Cardiac fibroblast (primary cell): ENCODE data around the gene SYNE2.
"Not testable (repeated sequence)": the region's sequence is repeated elsewhere in the genome, so short reads cannot be mapped to it uniquely, and the experiment has no call there.

Experiments
- DNase-seq, 2 donors: peaks; one replicate each; pipeline versions ENCODE4 v3.0.0 to v3.0.0-alpha.2; 2010; ENCODE audit warnings: low read depth in 2 of 2
- H3K4me3 ChIP-seq, 2 donors: replicated peaks in 1 of 2; 1 replicate in 1 of 2; 2 replicates in 1 of 2; pipeline ENCODE4 v1.5.1; 2011; ENCODE audit warnings: low read depth in 2 of 2, low read length in 2 of 2, mild to moderate bottlenecking in 2 of 2, moderate library complexity in 1 of 2
- CTCF ChIP-seq: IDR thresholded peaks from one replicate; pipeline ENCODE4 v1.5.1; 2011; ENCODE audit warnings: low read depth, mild to moderate bottlenecking, low read length, inconsistent platforms

Gene SYNE2

GRCh38 chr14:63863004-63863403 lies 10.2 kb downstream of the SYNE2 start:
- no peak for TF ChIP-seq CTCF
- no peak overlapping the region for H3K4me3 ChIP-seq
- no peak for DNase-seq

GRCh38 chr14:63864775-63865174 lies 12.0 kb downstream of the SYNE2 start:
- not testable (repeated sequence) for DNase-seq, H3K4me3 ChIP-seq

GRCh38 chr14:63867933-63868921 lies 15.4 kb downstream of the SYNE2 start:
- DNase-seq = peak in 1 of 2 donors; percentile 53
- TF ChIP-seq CTCF = no peak
- no peak overlapping the region for H3K4me3 ChIP-seq

GRCh38 chr14:63869940-63870752 lies 17.3 kb downstream of the SYNE2 start:
- not testable (repeated sequence) for DNase-seq, H3K4me3 ChIP-seq

- not testable (repeated sequence) for H3K4me3 ChIP-seq, DNase-seq
Observed at GRCh38 chr14:63870753-63871037, 17.9 kb downstream of the SYNE2 start.

- DNase-seq = no peak
- TF ChIP-seq CTCF = no peak
- no peak overlapping the region for H3K4me3 ChIP-seq
Observed at GRCh38 chr14:63874223-63874622, 21.4 kb downstream of the SYNE2 start.

- no peak for TF ChIP-seq CTCF
- peak; percentile 89 to 91 for DNase-seq
- H3K4me3 ChIP-seq = no peak overlapping the region
Observed at GRCh38 chr14:63875311-63875710, 22.5 kb downstream of the SYNE2 start.

- TF ChIP-seq CTCF = no peak
- DNase-seq = no peak
- H3K4me3 ChIP-seq = no peak overlapping the region
Observed at GRCh38 chr14:63877550-63877939, 24.7 kb downstream of the SYNE2 start.
